Measurements from ENCODE around the gene UBL4B. TPM values are rescaled to one million over a fixed set of nuclear protein-coding genes. Genes with fewer than 3 reads are reported as not detected.

UBL4B gene
- total and polyA plus RNA-seq, 9 of the 15 experiments (the other 6 are each of a cell fraction or from before 2014, with no cell fraction given): not detected

DNA sequence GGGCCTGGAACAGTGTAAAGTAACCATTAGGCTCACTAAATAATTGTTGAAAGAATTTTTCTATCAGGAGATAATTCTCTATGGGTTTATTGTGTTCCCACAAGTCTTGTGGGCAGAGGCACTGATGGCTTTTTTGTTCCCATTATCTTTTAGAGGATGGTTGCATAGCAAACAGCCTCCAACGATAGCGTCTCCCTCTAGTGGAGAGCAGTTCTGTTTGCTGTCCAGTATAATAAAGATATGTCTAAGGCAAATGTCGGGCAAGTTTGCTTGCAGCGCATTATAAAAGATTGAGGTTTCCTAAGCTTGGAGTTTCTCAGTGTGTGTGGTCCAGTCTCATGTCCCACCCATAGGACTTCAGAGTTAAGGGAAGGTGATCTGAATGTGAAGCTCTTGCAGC, 36.7 kb downstream of the UBL4B start:
- Histone ChIP-seq H3K4me2 (ENCODE audit: insufficient read depth, low read length) (no peak overlapping the region), H3K9me1 (ENCODE audit: control insufficient read depth, insufficient read depth, low read length) (no peaks in the 10 kb centered on the region), H2AFZ (ENCODE audit: low read depth, low read length) (no peak overlapping the region), H3K27me3 (ENCODE audit: control insufficient read depth in 2 of 2, insufficient read depth in 2 of 2, low read length in 2 of 2) (peaks cover 10 to 37% of the 10 kb centered on the region in 2 experiments; a peak in 4 of 5 replicates), H3K4me1 (replicated peaks in 1 of 2; ENCODE audit: control insufficient read depth in 2 of 2, insufficient read depth in 2 of 2, low read length in 2 of 2) (peaks cover 0 to 15% of the 10 kb centered on the region in 2 experiments; a peak in 1 of 5 replicates), H4K20me1 (replicated peaks; ENCODE audit: control insufficient read depth, insufficient read depth, low read length) (no peaks in the 10 kb centered on the region), H3K9ac (ENCODE audit: insufficient read depth in 1 of 2, low read depth in 2 of 2, low read length in 2 of 2) (no peak overlapping the region), H3K9me3 (replicated peaks; ENCODE audit: control insufficient read depth, insufficient read depth, low read depth, low read length) (no peaks in the 10 kb centered on the region), H3K36me3 (ENCODE audit: control insufficient read depth, insufficient read depth, low read length) (no peaks in the 10 kb centered on the region), H3K27ac (ENCODE audit: extremely low read depth, low read depth, low read length) (no peak overlapping the region), H3K4me3 (no peak overlapping the region), H3K79me2 (ENCODE audit: control insufficient read depth, insufficient read depth, low read length) (no peaks in the 10 kb centered on the region)
- in situ Hi-C loops (cut with MboI) (no loop called here), intact Hi-C loops (cut with micrococcal nuclease) (no loop called here)
- 6% methylated on average over 4 of the region's 4 CpGs for WGBS (ENCODE audit: insufficient coverage, low coverage, missing lambda C conversion rate)
- ChIA-PET POLR2A (interaction anchor here (0.6 to 0.7 kb wide), 2 partner anchors 13 to 1135 kb away, joined by 3 read pairs; no protein-coding TSS in a partner anchor), CTCF (ENCODE audit: low intra/inter-chr PET ratio) (interaction anchor here (1.2 kb wide), 1 partner anchor 13 kb away, joined by 3 read pairs; no protein-coding TSS in a partner anchor)
- FAIRE-seq (peak; percentile 35), DNase-seq (ENCODE audit: extremely low read depth in 1 of 4, low spot score in 3 of 4) (peak in 2 of 4 experiments; percentile 40 to 46), ATAC-seq (peak; percentile 77)
- no TSS peak for BruUV-seq (replicated peaks)
- TF ChIP-seq ZNF57 (CRISPR knock-in tag; IDR thresholded peaks at IDR 0.05) (no peak), ATF1 (CRISPR knock-in tag; IDR thresholded peaks at IDR 0.05) (no peak), ATF1 (tag; IDR thresholded peaks at IDR 0.05) (no peak), RCOR1 (IDR thresholded peaks at IDR 0.05; ENCODE audit: borderline replicate concordance in 1 of 2, low read depth in 2 of 2, low read length in 2 of 2) (0 out of 4 replicates have a peak, but pooled peaks of 1 of the 2 experiments have one; percentile 12), SMC3 (conservative IDR thresholded peaks at IDR 0.05; ENCODE audit: insufficient read depth, low read depth, low read length) (0 out of 2 replicates have a peak, but pooled peaks have one; percentile 24), ZNF644 (tag; IDR thresholded peaks at IDR 0.05; ENCODE audit: low read depth) (no peak), ARID2 (IDR thresholded peaks at IDR 0.05) (no peak), RAD21 (CRISPR knock-in tag; conservative IDR thresholded peaks at IDR 0.05 in 1 of 2, IDR thresholded peaks at IDR 0.05 in 1 of 2) (peak in 1 of 2 experiments; percentile 43; a peak in 2 of 4 replicates), SRSF9 (IDR thresholded peaks at IDR 0.05; ENCODE audit: borderline replicate concordance, low read depth, low read length) (no peak), C11orf30 (IDR thresholded peaks at IDR 0.05; ENCODE audit: low read depth) (no peak)
- TF ChIP-seq, protein P1, sequence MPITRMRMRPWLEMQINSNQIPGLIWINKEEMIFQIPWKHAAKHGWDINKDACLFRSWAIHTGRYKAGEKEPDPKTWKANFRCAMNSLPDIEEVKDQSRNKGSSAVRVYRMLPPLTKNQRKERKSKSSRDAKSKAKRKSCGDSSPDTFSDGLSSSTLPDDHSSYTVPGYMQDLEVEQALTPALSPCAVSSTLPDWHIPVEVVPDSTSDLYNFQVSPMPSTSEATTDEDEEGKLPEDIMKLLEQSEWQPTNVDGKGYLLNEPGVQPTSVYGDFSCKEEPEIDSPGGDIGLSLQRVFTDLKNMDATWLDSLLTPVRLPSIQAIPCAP (CRISPR knock-in tag; IDR thresholded peaks at IDR 0.05; ENCODE audit: borderline replicate concordance): no peak
- TF ChIP-seq, protein P2, sequence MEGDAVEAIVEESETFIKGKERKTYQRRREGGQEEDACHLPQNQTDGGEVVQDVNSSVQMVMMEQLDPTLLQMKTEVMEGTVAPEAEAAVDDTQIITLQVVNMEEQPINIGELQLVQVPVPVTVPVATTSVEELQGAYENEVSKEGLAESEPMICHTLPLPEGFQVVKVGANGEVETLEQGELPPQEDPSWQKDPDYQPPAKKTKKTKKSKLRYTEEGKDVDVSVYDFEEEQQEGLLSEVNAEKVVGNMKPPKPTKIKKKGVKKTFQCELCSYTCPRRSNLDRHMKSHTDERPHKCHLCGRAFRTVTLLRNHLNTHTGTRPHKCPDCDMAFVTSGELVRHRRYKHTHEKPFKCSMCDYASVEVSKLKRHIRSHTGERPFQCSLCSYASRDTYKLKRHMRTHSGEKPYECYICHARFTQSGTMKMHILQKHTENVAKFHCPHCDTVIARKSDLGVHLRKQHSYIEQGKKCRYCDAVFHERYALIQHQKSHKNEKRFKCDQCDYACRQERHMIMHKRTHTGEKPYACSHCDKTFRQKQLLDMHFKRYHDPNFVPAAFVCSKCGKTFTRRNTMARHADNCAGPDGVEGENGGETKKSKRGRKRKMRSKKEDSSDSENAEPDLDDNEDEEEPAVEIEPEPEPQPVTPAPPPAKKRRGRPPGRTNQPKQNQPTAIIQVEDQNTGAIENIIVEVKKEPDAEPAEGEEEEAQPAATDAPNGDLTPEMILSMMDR (IDR thresholded peaks at IDR 0.05 in 2 of 3, conservative IDR thresholded peaks at IDR 0.05 in 1 of 3; ENCODE audit: insufficient read depth in 2 of 3, low read depth in 1 of 3, low read length in 3 of 3): peak; percentile 49 to 72 (median 65)
- TF ChIP-seq, protein P3, sequence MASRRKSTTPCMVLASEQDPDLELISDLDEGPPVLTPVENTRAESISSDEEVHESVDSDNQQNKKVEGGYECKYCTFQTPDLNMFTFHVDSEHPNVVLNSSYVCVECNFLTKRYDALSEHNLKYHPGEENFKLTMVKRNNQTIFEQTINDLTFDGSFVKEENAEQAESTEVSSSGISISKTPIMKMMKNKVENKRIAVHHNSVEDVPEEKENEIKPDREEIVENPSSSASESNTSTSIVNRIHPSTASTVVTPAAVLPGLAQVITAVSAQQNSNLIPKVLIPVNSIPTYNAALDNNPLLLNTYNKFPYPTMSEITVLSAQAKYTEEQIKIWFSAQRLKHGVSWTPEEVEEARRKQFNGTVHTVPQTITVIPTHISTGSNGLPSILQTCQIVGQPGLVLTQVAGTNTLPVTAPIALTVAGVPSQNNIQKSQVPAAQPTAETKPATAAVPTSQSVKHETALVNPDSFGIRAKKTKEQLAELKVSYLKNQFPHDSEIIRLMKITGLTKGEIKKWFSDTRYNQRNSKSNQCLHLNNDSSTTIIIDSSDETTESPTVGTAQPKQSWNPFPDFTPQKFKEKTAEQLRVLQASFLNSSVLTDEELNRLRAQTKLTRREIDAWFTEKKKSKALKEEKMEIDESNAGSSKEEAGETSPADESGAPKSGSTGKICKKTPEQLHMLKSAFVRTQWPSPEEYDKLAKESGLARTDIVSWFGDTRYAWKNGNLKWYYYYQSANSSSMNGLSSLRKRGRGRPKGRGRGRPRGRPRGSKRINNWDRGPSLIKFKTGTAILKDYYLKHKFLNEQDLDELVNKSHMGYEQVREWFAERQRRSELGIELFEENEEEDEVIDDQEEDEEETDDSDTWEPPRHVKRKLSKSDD (conservative IDR thresholded peaks at IDR 0.05; ENCODE audit: low read length): no peak
- TF ChIP-seq, protein P4, sequence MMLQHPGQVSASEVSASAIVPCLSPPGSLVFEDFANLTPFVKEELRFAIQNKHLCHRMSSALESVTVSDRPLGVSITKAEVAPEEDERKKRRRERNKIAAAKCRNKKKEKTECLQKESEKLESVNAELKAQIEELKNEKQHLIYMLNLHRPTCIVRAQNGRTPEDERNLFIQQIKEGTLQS (IDR thresholded peaks at IDR 0.05): no peak
- TF ChIP-seq, protein P4 (CRISPR knock-in tag; conservative IDR thresholded peaks at IDR 0.05): no peak
